Endothelial cell of umbilical vein (primary cell): Measurements from ENCODE around the gene PRKACB. TPM values are rescaled to one million over a fixed set of nuclear protein-coding genes. Genes with fewer than 3 reads are reported as not detected.

Experiments
- BruUV-seq: library from RNA; stranded (reverse); fragments of 400-500 nt; replicated peaks from 2 replicates; lab custom pipeline; 2021; lab: Mats Ljungman, UMichigan
- CTCF ChIA-PET: fragments of 300-600, 350-600 bp; sonication (Branson Sonifier 250); formaldehyde crosslinking; loops from one replicate; lab custom pipeline; 2021; ENCODE audit warnings: antibody characterized with exemption, inconsistent platforms; lab: Charles Lee
- POLR2A ChIA-PET: fragments of 300-600, 350-600 bp; sonication (Branson Sonifier 250); formaldehyde crosslinking; loops from one replicate; lab custom pipeline; 2021; ENCODE audit warnings: antibody characterized with exemption, inconsistent platforms; lab: Charles Lee
- DNase-seq: peaks from one replicate; pipeline ENCODE4 v3.0.0-alpha.2; 2011; ENCODE audit warnings: low read depth, low spot score
- FAIRE-seq: peaks from 2 replicates; lab custom pipeline; 2011; peaks lifted over from hg19 to GRCh38; lab: Jason Lieb, UNC
- H2AFZ ChIP-seq: 2 replicates; pipeline ENCODE4 v1.6.0; 2012; ENCODE audit warnings: low read depth, low read length, control low read depth, inconsistent platforms
- H3K27ac ChIP-seq: 2 replicates; pipeline ENCODE4 v1.5.1; 2011; ENCODE audit warnings: low read depth, mild to moderate bottlenecking, control low read depth, low read length, moderate library complexity; ENCODE audit not compliant: insufficient read depth
- H3K27me3 ChIP-seq, 2 experiments: 2 replicates each; pipeline versions ENCODE4 v1.6.0 to v1.6.1; 2011; ENCODE audit warnings: low read length in 2 of 2, mixed read lengths in 1 of 2; ENCODE audit not compliant: control insufficient read depth in 2 of 2, insufficient read depth in 2 of 2
- H3K36me3 ChIP-seq, 2 experiments: 2 replicates in 1 of 2; 3 replicates in 1 of 2; pipeline ENCODE4 v1.5.1; 2011; ENCODE audit warnings: low read length in 2 of 2, mild to moderate bottlenecking in 1 of 2, moderate library complexity in 1 of 2; ENCODE audit not compliant: control insufficient read depth in 2 of 2, insufficient read depth in 2 of 2; ENCODE audit errors: extremely low read depth in 1 of 2
- H3K4me1 ChIP-seq: 3 replicates; pipeline ENCODE4 v1.5.1; 2011; ENCODE audit warnings: mild to moderate bottlenecking, low read length; ENCODE audit not compliant: control insufficient read depth, insufficient read depth; ENCODE audit errors: extremely low read depth
- H3K4me2 ChIP-seq: 2 replicates; pipeline ENCODE4 v1.6.1; 2011; ENCODE audit warnings: low read length, control low read depth, mixed read lengths; ENCODE audit not compliant: insufficient read depth
- H3K4me3 ChIP-seq, 3 experiments: fragments of 200-600 bp in 1 of 3; sonication (generic), shearing (Covaris generic) in 1 of 3; replicated peaks in 1 of 3; 2 replicates each; pipeline ENCODE4 v1.5.1; 2011 to 2016; ENCODE audit warnings: control low read depth in 3 of 3, low read length in 3 of 3, mild to moderate bottlenecking in 2 of 3, inconsistent platforms in 1 of 3, low read depth in 1 of 3, moderate library complexity in 1 of 3; ENCODE audit not compliant: insufficient read depth in 1 of 3
- H3K79me2 ChIP-seq: 2 replicates; pipeline ENCODE4 v1.6.0; 2012; ENCODE audit warnings: low read length, inconsistent platforms; ENCODE audit not compliant: control insufficient read depth, insufficient read depth
- H3K9ac ChIP-seq: replicated peaks from 2 replicates; pipeline ENCODE3; 2011; ENCODE audit warnings: low read length, control low read depth; ENCODE audit not compliant: insufficient read depth; ENCODE audit errors: extremely low read depth
- H3K9me1 ChIP-seq: replicated peaks from 3 replicates; pipeline ENCODE4 v1.6.0; 2011; ENCODE audit warnings: mild to moderate bottlenecking, low read length; ENCODE audit not compliant: control insufficient read depth, insufficient read depth; ENCODE audit errors: extremely low read depth
- H3K9me3 ChIP-seq: replicated peaks from 2 replicates; pipeline ENCODE4 v1.5.1; 2012; ENCODE audit warnings: low read length, inconsistent platforms; ENCODE audit not compliant: control insufficient read depth, insufficient read depth
- H4K20me1 ChIP-seq: replicated peaks from 2 replicates; pipeline ENCODE3; 2011; ENCODE audit warnings: mild to moderate bottlenecking, low read length; ENCODE audit not compliant: control insufficient read depth, insufficient read depth; ENCODE audit errors: extremely low read depth
- EZH2 ChIP-seq: IDR thresholded peaks from 2 replicates; pipeline ENCODE4 v1.6.1; 2012; ENCODE audit warnings: borderline replicate concordance, low read depth, mild to moderate bottlenecking, moderate library complexity, low read length, inconsistent platforms; ENCODE audit not compliant: severe bottlenecking
- FOS ChIP-seq: IDR thresholded peaks from 2 replicates; pipeline ENCODE4 v1.6.1; 2011; ENCODE audit warnings: mild to moderate bottlenecking, low read length, moderate library complexity, borderline replicate concordance; ENCODE audit not compliant: insufficient read depth
- GATA2 ChIP-seq: IDR thresholded peaks from 2 replicates; pipeline ENCODE4 v1.7.0; 2011; ENCODE audit warnings: low read depth, mild to moderate bottlenecking, moderate library complexity, mixed read lengths, low read length; ENCODE audit not compliant: insufficient read length, insufficient read depth
- JUN ChIP-seq: IDR thresholded peaks from 2 replicates; pipeline ENCODE4 v1.6.1; 2011; ENCODE audit warnings: borderline replicate concordance, low read depth; ENCODE audit not compliant: insufficient read length, insufficient read depth
- MYC ChIP-seq: IDR thresholded peaks from one replicate; pipeline ENCODE4 v1.6.1; 2011; ENCODE audit warnings: mild to moderate bottlenecking, low read depth, low read length
- POLR2A ChIP-seq: IDR thresholded peaks from 2 replicates; pipeline ENCODE4 v1.6.1; 2012; ENCODE audit warnings: low read depth, mild to moderate bottlenecking, control low read depth, low read length
- POLR2AphosphoS5 ChIP-seq: IDR thresholded peaks from 2 replicates; pipeline ENCODE4 v1.6.1; 2012; ENCODE audit warnings: low read depth, mild to moderate bottlenecking, control low read depth, low read length, moderate library complexity; ENCODE audit not compliant: insufficient read depth
- dilution Hi-C: fragments of 300-500 bp; cut with MboI; formaldehyde crosslinking; loops from one replicate; pipeline ENCODE4 v1.15.0; 2019; ENCODE audit warnings: low sequenced_read_pairs; ENCODE audit not compliant: extremely low pct_ligation_motif_present
- intact Hi-C: fragments of 100-400 bp; cut with micrococcal nuclease; formaldehyde crosslinking; loops from one replicate; pipeline ENCODE4 v1.10.0; 2022
- polyA plus RNA-seq, 4 experiments: library from polyadenylated mRNA; depleted of rRNA in 3 of 4; stranded (reverse) in 3 of 4; unstranded in 1 of 4; fragments of >200 nt; gene quantifications; 2 replicates each; pipeline versions ENCODE4 v1.2.1 to v1.2.3, GENCODE V29; 2011 to 2012; ENCODE audit warnings: missing spikeins in 1 of 4
- total RNA-seq: library from RNA; stranded (reverse); gene quantifications from 2 replicates; pipeline ENCODE4 v1.2.3, GENCODE V29; 2021
- TF ChIP-seq, protein P1 (sequence below): IDR thresholded peaks from 2 replicates; pipeline ENCODE4 v1.6.1; 2011; ENCODE audit not compliant: insufficient read depth, insufficient read length
- TF ChIP-seq, protein P2 (sequence below), 2 donors: IDR thresholded peaks; 1 replicate in 1 of 2; 2 replicates in 1 of 2; pipeline ENCODE4 v1.5.1; 2011; ENCODE audit warnings: low read length in 2 of 2, mild to moderate bottlenecking in 2 of 2, moderate library complexity in 2 of 2, control low read depth in 1 of 2, inconsistent platforms in 1 of 2, low read depth in 1 of 2; ENCODE audit not compliant: insufficient read depth in 1 of 2; ENCODE audit errors: extremely low read depth in 1 of 2

PRKACB gene
- total and polyA plus RNA-seq, 2 donors (not counting 3 experiments of a cell fraction or from before 2014, with no cell fraction given), result 19.1 to 77.5 TPM

DNA sequence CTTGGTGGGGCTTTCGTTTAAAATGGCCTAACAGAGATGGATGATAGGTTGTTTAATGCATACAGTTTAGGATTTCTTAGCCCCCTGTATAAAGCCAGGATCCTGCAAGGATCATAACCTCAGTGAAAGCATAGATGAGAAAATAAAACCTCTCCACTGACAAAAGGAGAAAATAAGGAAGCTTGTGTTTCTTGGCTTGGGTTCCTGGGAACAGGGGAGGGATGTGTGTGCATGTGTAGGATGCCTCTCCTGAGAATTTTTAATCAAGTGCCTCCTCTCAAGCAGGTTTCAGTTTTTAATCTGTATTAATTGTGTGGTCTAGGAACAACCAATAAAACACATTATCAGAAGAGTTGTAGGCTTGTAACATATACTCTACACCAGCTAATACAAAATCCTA is 26.1 kb downstream of the PRKACB start:
- no TSS peak for BruUV-seq
- ChIA-PET CTCF (interaction anchor here (1.1 to 1.2 kb wide), 3 partner anchors 22 to 29 kb away, joined by 3 to 5 read pairs (median 4); partner anchors contain the start of gene PRKACB), POLR2A (no interaction called here)
- Histone ChIP-seq H3K4me2 (no peak overlapping the region), H3K27ac (no peak overlapping the region), H3K4me3 (no peak overlapping the region), H2AFZ (no peak overlapping the region), H3K9me1 (no peaks in the 10 kb centered on the region), H3K79me2 (peaks cover 39% of the 10 kb centered on the region), H3K9me3 (no peaks in the 10 kb centered on the region), H3K4me1 (peaks cover 53% of the 10 kb centered on the region), H3K9ac (no peak overlapping the region), H3K36me3 (no peaks in the 10 kb centered on the region), H3K27me3 (no peaks in the 10 kb centered on the region), H4K20me1 (no peaks in the 10 kb centered on the region)
- TF ChIP-seq MYC, result no peak
- TF ChIP-seq POLR2A, result no peak
- no peak for TF ChIP-seq EZH2
- no peak for TF ChIP-seq FOS
- TF ChIP-seq, protein P1, sequence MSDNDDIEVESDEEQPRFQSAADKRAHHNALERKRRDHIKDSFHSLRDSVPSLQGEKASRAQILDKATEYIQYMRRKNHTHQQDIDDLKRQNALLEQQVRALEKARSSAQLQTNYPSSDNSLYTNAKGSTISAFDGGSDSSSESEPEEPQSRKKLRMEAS, result no peak
- no peak for TF ChIP-seq GATA2
- no peak for TF ChIP-seq POLR2AphosphoS5
- TF ChIP-seq JUN, result no peak
- TF ChIP-seq, protein P2, sequence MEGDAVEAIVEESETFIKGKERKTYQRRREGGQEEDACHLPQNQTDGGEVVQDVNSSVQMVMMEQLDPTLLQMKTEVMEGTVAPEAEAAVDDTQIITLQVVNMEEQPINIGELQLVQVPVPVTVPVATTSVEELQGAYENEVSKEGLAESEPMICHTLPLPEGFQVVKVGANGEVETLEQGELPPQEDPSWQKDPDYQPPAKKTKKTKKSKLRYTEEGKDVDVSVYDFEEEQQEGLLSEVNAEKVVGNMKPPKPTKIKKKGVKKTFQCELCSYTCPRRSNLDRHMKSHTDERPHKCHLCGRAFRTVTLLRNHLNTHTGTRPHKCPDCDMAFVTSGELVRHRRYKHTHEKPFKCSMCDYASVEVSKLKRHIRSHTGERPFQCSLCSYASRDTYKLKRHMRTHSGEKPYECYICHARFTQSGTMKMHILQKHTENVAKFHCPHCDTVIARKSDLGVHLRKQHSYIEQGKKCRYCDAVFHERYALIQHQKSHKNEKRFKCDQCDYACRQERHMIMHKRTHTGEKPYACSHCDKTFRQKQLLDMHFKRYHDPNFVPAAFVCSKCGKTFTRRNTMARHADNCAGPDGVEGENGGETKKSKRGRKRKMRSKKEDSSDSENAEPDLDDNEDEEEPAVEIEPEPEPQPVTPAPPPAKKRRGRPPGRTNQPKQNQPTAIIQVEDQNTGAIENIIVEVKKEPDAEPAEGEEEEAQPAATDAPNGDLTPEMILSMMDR (IDR thresholded peaks at IDR 0.05; ENCODE audit: extremely low read depth in 1 of 2, insufficient read depth in 1 of 2, low read depth in 1 of 2, low read length in 2 of 2), result no peak
- intact Hi-C loops, result no loop called here
- FAIRE-seq (no peak), DNase-seq (peak; percentile 30)
- dilution Hi-C loops, result no loop called here
